Measurements from ENCODE around the gene ZFP42.

GRCh38 chr4:188046657-188047056 is 51.1 kb downstream of the ZFP42 start:
- TF ChIP-seq CTCF (IDR thresholded peaks at IDR 0.05; ENCODE audit: insufficient read depth, low read length) (no peak), REST (IDR thresholded peaks at IDR 0.05; ENCODE audit: insufficient replicate concordance, low read depth) (no peak), POLR2AphosphoS5 (IDR thresholded peaks at IDR 0.05; ENCODE audit: low read depth) (no peak), GABPA (IDR thresholded peaks at IDR 0.05; ENCODE audit: low read depth) (no peak), SPI1 (IDR thresholded peaks at IDR 0.05; ENCODE audit: borderline replicate concordance, low read depth) (no peak)
